ENCODE measurements around the gene CCNH.

The CCNH gene

GRCh38 chr5:87360132-87360531 is 52.6 kb downstream of the CCNH start:
- no peak for DNase-seq (ENCODE audit: low spot score)

DNA sequence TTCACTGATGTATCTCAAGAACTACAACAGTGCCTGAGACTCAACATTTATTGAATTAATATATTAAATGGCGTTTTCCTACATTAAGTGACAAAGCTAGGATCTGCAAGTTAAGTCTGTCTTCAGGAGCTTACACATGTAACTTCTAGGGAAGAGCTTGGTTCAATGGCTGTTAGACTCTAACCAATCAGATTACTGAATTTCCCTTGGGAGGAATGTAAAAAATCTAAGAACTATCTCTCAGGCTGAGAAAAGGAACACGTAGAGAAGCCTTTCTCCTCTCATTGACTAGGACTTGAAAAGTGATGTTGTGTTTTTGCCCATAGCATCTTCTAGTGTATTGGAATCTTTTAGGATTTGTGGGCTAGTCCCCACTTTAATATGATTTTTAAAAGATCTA is 53.6 kb downstream of the CCNH start:
- DNase-seq (ENCODE audit: low spot score), result no peak

DNA sequence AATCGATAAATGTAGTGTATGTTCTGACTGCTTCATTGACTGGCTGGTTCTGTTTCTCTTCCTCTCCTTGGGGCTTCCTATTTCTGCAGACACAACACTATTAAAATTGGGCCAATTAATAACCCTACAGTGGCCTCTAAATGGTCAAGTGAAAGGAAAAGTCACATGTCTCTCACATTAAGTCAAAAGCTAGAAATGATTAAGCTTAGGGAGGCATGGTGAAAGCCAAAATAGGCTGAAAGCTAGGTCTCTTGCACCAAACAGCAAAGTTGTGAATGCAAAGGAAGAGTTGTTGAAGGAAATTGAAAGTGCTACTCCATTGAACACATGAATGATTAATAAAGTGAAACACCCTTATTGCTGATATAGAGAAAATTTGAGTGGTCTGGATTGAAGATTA is 58.2 kb downstream of the CCNH start:
- no peak for DNase-seq (ENCODE audit: low spot score)

DNA sequence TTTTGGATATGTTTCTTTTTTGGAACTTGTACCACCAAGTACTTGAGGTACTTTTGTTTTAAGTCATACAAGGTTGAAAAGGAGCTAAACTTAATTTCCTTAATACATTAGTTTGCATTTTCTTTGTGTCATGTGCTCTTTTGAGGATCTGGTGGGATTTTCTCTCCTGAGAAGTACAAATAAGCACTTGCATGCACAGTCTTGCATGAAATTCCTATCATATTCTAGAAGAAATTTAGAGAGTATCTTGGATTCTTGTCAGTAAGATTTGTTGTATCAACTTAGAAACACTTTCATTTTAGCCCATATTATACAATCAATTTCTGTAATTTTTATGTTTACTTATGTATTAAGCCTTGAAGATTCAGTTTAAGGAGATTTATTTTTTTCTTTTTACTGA is 64.9 kb downstream of the CCNH start:
- DNase-seq (ENCODE audit: low spot score), result no peak

DNA sequence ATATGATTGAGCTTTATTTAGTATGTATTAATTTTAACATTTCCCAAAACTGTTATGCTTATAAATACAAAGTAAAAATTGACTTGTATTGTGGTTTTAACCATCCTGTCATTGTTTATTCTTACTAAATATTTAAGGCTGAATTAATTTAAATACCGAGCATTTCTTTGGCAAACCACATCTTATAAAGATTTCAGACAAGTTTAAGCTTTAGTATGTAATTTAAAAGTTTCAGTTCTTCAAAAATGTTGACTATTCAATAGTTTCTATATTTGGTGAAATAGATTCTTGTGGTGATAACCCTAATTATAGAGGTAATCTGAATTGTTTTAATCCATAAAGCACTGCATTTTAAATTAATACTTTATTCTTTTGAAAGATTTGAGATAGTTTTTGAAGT is 65.5 kb downstream of the CCNH start:
- no peak for DNase-seq (ENCODE audit: low spot score)

All from hematopoietic multipotent progenitor cell treated with erythropoietin and hydrocortisone succinate and interleukin-3 and kit ligand, for 17 days (in vitro differentiated cells).